Central memory CD4-positive, alpha-beta T cell (primary cell): ENCODE measurements around the gene PTPRT.

Source experiments
- DNase-seq: peaks from one replicate; pipeline ENCODE4 v3.0.0; 2022

The PTPRT gene

DNA sequence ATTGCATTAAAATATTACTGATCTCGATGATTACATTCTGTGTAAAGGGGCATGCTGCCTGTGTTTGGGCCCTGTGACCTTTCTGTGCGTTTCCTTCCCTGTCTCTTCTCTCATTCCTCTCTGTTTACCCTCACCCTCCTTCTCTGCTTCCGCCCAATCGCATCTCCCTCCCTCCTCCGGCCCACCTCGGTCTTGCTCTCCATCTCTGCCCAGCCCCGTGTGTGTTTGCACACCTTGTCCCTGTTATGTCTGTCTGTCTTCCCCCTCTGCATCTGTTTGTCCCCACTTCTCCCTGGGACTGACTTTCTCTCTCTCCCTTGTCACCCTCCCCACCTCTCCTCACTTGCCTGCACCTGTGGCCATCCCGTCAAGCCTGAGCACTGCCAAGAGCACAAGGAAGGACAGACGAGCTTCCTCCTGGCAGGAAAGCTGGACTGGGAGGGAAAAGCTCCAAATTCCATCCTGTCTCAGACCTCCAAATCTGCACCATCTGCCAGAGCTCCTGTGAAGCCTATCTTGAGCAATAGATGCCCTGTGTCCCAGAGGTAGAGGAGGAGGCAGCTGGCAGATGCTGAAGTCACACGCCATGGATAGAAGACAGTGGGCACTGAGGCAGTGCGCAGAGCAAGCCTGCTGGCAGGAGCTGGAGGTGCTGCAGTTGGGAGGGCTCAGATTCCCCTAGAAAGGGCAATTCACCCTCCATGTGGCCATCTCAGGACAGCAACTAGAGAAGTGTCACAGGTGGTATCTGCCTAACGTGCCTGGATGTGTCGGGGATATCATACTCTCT lies 172.3 kb downstream of the PTPRT start:
- no peak for DNase-seq

DNA sequence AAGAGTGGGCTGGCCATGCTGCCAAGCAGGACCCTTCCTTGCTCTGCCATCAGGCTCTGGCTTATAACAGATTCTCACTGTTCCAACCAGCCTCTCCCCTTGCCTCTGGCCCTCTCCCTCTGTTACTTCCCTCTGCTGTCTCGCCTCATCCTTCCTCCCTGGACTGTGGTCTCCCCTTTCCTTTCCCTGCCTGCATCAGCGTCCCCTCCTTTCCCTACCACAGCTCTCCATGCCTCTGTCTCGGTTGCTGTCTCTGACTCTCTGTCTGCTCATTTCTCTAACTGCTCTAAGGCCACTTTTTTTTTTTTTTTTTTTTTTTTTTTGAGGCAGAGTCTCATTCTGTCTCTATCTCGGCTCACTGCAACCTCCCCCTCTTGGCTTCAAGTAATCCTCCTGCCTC lies 173.4 kb downstream of the PTPRT start:
- DNase-seq, result no peak

DNA sequence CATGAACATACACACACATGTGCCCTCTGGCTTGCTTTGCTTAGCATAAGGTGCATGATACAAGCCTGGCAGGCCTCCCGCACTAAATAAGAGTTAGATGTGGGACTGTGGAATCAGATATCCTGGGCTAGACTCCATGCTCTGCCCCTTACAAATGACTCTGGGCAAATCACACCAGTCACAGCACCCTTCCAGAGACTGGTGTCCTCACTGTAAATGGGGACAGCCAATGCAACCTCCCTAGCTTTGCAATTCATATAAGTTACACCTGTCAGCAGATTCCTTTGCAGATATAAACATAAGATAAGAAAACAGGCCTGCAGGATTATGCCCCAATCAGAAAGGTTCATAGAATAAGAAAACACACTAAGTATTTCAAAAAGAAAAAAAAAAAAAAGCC lies 174.1 kb downstream of the PTPRT start:
- DNase-seq, result no peak

DNA sequence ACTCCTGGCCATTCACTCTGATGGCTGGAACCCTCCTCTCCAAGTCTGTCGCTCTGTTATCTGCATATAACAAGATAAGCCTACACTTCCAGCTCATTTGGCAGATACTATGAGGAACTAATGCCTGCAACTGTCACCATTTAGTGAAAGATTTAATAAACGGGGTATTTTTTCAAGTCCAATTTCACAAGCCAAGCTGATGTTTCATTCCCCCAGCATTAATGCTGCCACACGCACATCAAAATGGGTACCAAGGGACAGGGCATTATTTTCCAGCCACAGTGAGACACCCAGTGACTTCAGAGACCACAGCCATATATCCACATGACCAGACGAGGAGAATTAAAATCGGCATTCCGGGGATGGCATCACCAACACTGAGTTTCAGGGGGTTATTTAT lies 175.5 kb downstream of the PTPRT start:
- DNase-seq, result no peak

DNA sequence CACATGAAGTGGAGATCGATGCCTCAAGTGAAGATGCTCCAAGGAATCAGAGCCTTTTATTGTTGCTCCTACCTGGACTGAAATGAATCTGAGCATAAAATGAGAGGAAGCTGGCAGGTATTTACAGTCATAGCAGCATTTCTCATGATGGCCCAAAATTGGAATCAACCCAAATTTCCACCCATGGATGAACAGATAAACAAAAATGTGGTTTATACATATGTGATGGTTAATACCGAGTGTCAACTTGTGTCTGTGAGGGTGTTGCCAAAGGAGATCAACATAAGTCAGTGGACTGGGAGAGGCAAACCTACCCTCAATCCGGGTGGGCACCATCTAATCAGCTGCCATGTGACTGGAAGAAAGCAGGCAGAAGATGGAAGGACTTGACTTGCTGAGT lies 178.2 kb downstream of the PTPRT start:
- no peak for DNase-seq

DNA sequence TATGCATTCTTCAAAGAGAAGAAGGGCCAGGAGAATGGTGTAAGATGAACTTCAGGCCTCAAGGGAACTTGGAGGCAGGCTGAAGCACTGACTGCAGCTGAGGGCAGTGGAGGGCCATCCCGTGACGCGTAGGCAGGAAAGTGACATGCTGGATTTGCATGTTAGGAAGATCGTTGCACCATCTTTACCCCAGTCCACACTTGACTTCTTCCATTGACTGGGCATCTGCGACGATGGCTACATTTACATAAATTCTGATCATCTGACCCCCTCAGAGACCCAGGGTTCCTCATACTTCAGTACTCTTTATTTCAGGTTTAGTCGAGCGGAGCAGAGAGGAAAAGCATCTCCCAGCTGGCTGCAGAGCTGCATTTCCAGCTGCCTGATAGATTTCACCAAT lies 180.2 kb downstream of the PTPRT start:
- no peak for DNase-seq

DNA sequence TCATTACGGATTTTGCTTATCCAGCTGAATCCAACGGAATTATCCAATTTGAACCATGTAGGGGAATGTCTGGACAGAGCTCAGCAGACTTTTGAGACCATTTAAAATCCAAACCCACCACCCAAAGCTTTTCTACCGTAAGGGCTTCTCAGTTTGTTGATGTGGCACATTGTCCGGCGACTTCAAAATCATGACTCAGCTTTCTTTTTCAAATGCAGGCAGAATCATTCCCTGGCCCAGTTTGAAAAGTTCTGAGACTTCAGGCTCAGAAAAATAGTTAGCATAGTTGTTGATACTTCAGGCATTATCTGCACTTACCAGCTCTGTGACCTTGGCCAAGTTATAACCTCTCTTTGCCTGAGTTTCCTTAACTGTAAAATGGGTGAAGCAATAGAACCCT lies 182.2 kb downstream of the PTPRT start:
- no peak for DNase-seq

DNA sequence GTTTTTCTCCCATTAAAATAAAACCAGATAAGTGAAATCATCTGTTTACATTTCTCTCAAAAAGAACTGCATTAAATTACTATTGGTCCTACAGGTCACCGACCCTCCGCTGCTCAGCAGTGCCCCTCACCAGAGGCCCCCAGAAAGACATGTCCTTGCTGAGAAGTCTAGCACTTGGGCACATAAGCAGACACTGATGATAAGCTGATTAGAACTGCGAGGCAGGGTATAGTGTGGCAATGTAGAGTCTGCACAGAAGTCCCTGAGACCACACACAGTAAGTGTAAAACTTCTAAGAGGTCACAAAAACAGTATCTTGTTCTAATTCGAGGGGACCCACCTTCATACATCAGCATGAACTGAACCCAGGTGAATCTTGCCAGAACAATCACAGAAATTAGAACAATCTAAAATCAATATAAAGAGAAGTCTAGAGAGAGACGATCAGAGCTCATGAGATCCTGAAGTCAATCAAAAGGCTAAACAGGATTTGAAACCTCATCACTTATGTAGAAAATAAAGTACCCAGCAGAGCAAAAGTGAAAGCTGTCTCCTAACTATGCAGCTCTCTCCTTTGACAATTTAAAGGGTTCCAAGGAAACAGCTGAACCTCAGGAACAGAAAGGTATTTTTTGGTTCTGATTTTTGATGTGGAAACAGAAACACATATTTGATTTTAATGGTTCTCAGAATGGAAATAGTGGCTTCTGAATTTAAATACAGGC lies 182.9 kb downstream of the PTPRT start:
- DNase-seq, result no peak

DNA sequence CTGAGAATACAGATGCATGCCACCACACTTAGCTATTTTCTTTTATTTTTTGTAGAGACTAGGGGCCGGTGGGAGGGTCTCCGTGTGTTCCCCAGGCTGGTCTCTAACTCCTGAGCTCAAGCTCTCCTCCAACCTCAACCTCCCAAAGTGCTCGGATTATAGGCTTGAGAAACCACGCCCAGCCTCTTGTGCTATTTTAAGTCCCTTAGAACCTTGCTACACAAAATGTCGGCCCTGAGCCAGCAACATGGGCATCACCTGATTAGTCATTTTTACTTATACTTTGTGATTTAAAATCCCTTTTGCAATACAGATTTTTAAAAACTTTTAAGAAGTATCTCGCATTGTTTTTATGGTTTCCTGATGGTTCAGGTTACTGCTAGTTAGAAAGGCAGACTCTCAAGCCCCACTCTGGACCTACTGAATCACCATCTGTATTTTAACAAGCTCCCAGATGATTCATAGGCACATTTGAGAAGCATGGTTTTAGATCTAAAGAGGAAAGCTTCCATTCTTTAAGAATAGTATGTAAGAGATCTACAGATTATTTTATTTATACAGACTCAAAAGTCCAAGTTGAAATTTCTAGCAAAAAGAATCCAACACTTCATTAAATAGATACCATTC lies 186.3 kb downstream of the PTPRT start:
- DNase-seq, result no peak

DNA sequence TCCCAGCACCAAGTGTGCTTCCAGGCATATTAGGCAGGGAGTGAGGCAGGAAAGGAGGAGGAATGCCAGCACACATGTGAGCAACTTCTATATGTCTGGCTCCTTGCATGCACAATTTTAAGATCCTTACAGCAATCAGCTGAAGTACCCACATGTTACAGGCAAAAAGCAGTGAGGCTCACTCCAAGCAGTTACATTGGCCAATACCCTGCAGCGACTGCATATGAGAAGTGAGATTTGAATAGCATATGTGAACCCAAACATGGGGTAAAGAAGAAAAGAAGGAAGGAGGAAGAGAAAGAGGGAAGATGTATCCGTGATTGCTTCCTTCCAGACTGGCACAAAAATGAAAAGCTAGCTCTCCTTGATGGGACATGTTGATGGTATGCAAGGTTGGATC lies 193.6 kb downstream of the PTPRT start:
- DNase-seq, result no peak

DNA sequence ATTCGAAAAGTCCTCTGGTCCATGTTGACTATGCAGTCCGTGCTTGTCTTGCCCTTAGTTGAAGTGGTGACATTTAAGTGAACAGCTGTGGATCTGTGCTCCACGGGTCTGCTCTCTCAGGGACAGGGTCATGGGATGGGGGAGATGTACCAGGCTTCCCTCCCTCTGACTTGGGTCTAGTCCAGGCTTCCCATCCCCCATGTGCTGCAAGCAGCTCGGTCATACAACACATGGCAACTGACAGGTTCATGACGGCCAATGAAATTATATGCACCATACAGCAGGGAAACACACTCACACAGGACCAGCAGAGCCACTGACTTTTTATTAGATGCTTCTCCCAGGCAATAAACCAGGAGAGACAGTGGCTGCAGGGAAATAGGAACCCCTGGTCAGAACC lies 201.4 kb downstream of the PTPRT start:
- no peak for DNase-seq

DNA sequence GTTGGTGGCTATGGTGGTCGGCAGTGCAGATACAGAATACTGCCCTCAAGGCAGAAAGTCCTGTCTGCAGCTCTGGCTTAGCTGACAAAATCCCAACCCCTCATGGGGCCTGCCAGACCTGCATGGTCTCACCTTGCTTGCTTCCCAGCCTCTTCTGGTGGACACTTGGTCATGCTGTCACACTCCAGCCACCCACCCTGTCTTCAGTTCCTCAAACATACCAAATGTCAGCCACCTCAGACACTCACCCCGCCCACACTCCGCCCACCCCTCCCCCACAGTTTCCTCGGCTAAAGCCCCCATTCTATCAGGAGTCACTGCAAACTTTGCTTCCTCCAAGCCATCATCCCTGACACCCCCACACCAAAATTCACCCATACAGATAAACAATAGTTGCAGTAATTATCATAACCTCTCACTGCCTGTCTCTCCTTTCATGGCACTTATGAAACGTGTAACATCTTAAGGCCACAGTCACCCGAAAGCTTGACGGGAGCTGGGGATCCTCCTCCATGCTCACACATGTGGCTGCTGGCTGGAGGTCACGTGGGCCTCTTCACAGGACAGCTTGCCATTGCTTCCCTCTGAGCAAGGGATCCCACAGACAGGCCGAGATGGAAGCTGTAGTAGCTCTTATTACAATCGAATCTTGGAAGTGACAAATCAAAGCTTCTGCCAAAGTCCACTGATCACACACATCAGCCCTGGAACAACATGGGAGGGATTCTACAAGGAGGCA lies 202.2 kb downstream of the PTPRT start:
- DNase-seq, result no peak

DNA sequence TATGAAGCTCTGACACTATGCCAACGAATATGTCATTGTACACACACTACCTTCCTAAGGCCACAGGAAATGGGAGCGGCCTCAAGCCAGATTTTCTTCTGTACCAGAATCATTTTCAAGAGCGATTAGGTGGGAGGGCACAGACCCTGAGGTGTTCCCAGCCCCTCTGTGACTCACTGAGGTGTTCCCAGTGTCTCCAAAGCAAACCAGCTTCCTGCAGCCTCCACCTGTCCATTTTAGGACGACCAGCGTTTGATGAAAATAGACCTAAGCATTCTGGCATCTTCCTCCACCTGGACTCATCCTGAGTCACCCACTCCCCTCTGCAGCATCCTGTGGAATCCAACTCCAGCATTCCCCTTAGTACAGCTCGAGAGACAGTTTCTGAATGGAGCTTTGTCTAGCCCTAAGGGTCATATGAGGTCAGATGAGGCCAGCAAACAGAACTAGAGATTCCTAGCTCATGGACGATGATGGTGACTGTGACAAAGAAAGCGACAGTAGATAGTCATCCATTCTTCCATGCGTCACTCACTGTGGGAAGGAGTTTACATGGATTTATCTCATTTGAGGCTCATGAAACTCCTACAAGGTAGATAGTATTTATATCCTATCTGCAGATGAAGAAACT lies 203.4 kb downstream of the PTPRT start:
- DNase-seq, result no peak

DNA sequence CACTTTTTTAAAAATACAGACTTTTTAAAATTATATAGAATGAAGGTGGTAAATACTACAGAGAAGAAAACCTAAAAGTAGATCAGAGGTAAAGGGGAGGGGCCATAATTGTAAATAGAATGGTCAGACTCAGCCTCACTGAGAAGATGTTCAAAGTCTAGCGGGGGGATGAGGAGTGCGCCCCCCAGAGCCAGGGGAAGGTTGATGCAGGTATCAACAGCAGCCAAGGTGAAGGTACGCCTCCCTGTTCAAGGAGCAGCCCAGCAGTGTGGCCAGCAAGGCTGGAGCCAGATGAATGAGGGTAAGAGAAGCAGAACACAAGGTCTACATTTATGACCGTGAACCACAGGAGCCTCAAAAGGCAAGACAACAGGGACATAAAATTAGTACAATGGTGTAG lies 204.1 kb downstream of the PTPRT start:
- DNase-seq, result no peak

DNA sequence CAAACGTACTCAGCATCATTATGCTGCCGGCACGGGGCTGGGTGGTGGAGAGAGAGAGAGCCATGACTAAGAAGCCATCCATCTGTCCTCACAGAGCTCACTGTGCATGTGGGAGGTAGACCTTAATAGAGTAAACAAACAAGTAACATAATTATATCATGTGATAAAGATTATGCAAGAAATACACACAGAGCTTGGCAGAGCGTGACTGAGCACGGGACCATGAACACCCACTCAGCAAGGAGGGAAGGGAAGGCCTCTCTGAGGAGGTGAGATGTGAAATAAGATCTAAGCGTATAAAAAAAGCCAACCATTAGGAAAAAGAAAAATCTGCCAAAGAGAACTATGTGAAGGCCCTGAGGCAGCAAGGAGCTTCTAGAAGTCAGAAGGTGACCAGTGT lies 207.5 kb downstream of the PTPRT start:
- DNase-seq, result no peak

DNA sequence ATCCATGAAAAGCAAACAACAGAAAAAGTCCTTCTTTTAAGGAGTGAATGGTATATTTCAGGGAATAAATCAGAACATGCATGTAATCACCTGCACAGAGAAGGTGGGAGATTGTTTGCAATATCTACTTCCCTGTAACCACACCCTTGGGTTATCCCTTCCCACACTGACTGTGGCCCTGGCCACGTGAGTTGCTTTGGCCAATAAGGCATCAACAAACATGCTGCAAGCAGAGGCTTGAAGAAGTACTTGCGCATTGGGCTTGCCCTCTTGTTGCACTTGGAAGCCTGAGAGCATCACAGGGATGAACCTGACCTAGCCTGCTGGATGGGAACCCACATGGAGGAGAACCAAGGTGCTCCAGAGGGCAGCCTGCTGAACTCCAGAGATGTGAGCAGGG lies 208.5 kb downstream of the PTPRT start:
- no peak for DNase-seq

DNA sequence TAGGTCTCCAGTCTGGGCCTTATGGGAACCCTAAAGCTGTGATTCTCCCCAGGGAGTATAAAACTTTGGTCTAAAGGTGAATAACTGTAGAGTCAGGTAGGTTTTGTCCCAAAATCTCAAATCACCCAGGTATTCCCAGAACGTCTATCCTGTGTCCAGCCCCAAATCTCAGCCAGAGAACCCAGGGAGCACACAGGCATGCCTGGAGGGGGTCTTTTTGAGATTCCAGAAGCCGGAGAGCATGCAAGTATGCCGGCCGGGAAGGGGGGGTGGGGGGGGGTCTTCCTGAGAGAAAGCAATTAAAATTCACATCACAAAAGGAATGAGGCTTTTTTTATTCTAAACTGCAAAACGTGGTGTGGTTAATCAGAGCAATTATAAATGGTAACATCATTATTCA lies 210.0 kb downstream of the PTPRT start:
- DNase-seq, result no peak

DNA sequence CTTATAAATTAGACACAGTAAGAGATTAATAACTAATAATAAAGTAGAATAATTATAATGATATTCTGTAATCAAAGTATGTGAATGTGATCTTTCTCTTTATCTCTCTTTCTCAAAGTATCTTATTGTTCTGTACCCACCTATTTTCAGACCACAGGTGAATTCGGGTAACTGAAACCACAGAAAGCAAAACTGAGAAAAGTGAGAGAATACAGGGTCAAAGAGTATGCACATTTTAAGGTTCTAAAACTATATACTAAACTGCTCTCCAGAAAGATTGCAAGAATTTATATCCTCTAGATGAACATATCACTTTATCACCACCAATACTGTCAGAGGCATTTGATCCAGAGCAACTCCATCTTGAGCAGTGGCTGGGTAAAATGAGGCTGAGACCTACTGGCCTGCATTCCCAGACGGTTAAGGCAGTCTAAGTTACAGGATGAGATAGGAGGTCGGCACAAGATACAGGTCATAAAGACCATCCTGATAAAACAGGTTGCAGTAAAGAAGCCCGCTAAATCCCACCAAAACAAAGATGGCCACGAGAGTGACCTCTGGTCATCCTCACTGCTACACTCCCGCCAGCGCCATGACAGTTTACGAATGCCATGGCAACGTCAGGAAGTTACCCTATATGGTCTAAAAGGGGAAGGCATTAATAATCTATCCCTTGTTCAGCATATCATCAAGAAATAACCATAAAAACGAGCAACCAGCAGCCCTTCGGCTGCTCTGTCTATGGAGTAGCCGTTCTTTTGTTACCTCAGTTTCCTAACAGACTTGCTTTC lies 211.3 kb downstream of the PTPRT start:
- DNase-seq, result no peak

DNA sequence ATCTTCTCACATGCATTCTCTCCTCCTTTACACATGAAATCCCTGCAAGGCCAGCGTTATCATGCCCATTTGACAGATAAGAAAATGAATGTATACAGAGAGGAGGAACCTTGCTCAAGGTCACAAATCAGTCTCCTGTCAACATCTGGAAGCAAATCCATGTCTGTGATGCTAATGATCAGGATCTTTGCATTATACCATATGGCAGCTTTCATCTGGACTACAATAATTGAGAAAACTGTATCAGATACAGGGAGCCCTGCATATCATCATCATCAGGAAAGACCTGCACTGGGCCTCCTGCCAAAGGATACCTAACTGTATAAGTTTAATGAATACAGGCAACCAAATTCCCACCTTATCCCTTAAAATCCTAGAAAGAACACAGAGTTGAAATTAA lies 213.7 kb downstream of the PTPRT start:
- DNase-seq, result no peak

DNA sequence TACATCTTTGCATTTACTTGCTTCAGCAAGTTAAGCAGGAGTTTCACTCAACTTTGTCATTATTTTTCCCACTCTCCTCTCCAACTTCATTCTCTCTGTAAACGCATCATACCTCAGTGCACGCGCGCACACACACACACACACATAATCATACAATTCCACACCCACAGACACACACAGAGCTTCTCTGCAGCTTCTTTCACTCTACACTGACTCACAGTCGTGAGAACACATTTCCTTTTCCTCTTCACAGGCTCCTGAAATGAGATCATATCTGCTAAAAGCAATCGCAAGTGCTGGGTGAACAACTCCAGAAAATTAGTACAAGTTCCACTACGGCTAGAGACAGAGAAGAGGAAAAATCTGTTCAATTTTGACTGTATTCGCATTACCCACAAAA lies 215.4 kb downstream of the PTPRT start:
- no peak for DNase-seq

DNA sequence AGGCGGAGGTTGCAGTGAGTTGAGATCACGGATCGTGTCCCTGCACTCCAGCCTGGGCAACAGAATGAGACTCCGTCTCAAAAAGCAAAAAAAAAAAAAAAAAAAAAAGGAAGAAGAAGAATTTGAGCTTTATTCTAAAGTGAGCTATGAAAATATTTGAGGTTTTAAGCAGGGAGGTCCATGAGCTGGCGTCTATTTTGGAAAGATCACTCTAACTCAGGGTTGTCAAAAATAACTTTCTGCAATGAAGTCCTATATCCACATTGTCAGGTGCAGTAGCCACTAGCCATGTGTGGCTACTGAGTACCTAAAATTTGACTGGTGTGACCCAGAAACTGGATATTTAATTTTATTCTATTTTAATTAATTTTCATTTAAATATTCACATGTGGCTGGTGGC lies 217.1 kb downstream of the PTPRT start:
- DNase-seq, result no peak

DNA sequence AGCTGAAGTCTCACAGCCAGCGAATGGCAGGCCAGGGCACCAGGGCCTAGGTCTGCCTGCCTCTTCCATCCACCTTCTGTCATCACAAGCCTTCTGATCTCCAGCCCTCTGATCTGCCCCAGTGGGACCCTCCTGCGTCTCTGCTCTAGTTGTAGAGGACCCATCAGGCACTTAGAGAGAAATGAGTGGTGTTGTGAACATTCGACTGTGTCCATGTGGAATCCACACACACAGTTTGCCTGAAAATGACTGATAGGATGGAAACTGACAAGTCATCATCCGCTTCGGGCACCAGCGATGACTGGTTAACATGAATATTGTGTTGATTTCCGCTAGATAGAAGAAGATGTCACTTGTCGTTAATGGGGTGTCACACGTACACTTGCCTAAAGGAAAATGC lies 221.0 kb downstream of the PTPRT start:
- DNase-seq, result no peak
